ENCODE data around the gene SLC16A11. TPM values are rescaled to one million over a fixed set of nuclear protein-coding genes. Genes with fewer than 3 reads are reported as not detected.

SLC16A11 gene
- total RNA-seq, 1 donor from 2014 or later, result 0.38 TPM

- Histone ChIP-seq H3K4me1 (peaks cover 79% of the 10 kb centered on the region), H3K36me3 (peaks cover 4% of the 10 kb centered on the region), H3K27ac (replicated peaks) (peak overlapping the region; percentile 82), H3K27me3 (ENCODE audit: low read depth) (peaks cover 20% of the 10 kb centered on the region), H3K9me3 (replicated peaks) (no peaks in the 10 kb centered on the region), H3K4me3 (peak overlapping the region; percentile 68)
- intact Hi-C loops (cut with micrococcal nuclease), result no loop called here
- no peak for DNase-seq
- TF ChIP-seq CTCF (IDR thresholded peaks at IDR 0.05; ENCODE audit: borderline replicate concordance), result no peak
Observed at GRCh38 chr17:7026471-7027115, 17.3 kb downstream of the SLC16A11 start.

- Histone ChIP-seq H3K9me3 (replicated peaks) (no peaks in the 10 kb centered on the region), H3K36me3 (peaks cover 4% of the 10 kb centered on the region), H3K4me3 (peak overlapping the region; percentile 68), H3K4me1 (peaks cover 90% of the 10 kb centered on the region), H3K27me3 (ENCODE audit: low read depth) (peaks cover 20% of the 10 kb centered on the region), H3K27ac (replicated peaks) (peak overlapping the region; percentile 82)
- DNase-seq, result no peak
- intact Hi-C loops (cut with micrococcal nuclease), result no loop called here
- TF ChIP-seq CTCF (IDR thresholded peaks at IDR 0.05; ENCODE audit: borderline replicate concordance), result no peak
Observed at GRCh38 chr17:7025245-7025644, 18.6 kb downstream of the SLC16A11 start.

DNA sequence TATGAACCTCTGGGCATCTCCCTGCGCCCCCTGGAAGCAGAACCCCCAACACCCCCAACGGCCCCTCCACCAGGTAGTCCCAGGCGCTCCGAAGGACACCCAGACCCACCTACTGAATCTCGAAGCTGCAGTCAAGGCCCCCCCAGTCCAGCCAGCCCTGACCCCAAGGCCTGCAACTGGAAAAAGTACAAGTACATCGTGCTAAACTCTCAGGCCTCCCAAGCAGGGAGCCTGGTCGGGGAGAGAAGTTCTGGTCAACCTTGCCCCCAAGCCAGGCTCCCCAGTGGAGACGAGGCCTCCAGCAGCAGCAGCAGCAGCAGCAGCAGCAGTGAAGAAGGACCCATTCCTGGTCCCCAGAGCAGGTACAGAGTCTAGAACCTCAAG is 19.5 kb downstream of the SLC16A11 start:
- intact Hi-C loops (cut with micrococcal nuclease), result no loop called here
- DNase-seq, result no peak
- TF ChIP-seq CTCF (IDR thresholded peaks at IDR 0.05; ENCODE audit: borderline replicate concordance), result no peak
- Histone ChIP-seq H3K27me3 (ENCODE audit: low read depth) (peaks cover 20% of the 10 kb centered on the region), H3K9me3 (replicated peaks) (no peaks in the 10 kb centered on the region), H3K4me3 (peak overlapping the region; percentile 68), H3K27ac (replicated peaks) (peak overlapping the region; percentile 82), H3K36me3 (peaks cover 4% of the 10 kb centered on the region), H3K4me1 (peaks cover 91% of the 10 kb centered on the region)

DNA sequence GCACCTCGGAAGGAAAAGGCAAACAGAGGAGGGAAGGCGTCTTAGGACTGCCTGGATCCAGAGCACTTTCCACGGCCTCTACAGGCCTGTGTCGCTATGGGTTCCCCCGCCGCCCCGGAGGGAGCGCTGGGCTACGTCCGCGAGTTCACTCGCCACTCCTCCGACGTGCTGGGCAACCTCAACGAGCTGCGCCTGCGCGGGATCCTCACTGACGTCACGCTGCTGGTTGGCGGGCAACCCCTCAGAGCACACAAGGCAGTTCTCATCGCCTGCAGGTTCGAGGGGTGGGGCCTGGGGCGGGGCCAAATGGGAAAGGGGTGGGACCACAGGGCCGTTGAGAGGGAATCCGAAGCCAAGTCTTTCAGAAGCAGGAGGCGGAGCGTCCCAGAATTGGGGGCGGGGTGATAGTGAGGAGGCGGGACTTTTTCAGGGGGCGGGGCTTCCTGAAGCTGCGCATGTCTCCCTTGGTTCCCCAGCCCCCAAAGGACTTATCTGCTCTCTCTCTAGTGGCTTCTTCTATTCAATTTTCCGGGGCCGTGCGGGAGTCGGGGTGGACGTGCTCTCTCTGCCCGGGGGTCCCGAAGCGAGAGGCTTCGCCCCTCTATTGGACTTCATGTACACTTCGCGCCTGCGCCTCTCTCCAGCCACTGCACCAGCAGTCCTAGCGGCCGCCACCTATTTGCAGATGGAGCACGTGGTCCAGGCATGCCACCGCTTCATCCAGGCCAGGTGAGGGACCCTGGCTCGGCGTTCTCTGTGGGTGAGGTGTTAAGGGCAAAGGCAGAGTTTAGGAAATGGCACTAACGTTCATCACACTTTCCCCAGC is 20.1 kb downstream of the SLC16A11 start:
- Histone ChIP-seq H3K27ac (replicated peaks) (peak overlapping the region; percentile 99), H3K36me3 (peaks cover 4% of the 10 kb centered on the region), H3K27me3 (ENCODE audit: low read depth) (peaks cover 20% of the 10 kb centered on the region), H3K9me3 (replicated peaks) (no peaks in the 10 kb centered on the region), H3K4me3 (peak overlapping the region; percentile 68), H3K4me1 (peaks cover 91% of the 10 kb centered on the region)
- no peak for TF ChIP-seq CTCF (IDR thresholded peaks at IDR 0.05; ENCODE audit: borderline replicate concordance)
- intact Hi-C loops (cut with micrococcal nuclease), result no loop called here
- peak; percentile 91 for DNase-seq

DNA sequence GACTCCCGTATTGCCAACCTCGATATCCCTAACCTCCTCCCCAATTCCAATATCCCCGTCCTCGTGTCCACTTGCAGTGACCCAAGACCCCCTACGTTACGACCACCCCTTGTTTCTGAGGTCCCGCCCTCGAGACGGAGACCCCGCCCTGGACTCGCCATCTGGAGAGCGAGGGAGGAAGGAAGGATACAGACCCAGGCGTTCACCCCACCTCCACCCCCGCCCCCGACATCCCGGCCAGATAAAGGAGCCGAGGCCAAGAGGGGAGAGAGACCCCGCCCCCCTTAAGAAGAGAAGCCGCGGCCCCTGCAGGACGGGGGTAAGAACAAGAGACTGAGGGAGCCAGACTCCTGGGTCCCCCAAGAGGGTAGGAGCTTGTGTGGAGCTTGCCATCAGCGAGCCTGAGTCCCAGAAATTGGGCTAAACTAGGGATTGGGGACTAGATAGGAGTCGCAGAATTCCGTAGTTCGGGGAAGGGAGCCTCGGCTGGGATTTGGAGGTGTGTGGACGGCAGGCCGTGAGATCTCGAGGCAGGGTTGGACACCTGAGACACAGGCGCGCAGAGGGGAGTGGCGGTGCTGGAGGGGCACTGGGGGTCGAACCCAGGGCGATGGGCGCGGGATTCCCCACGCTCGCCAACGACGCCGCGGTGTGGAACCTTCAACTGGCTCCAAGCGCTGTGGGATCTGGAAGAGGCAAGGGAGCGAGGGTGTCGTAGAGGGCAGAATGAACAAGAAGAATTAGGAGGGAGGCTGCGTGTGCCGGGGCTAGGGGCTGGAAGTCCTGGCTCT is 20.9 kb downstream of the SLC16A11 start, which contains the start of gene BCL6B:
Gene BCL6B (plus strand): TSS at position 270 of the 791 bp plus-strand sequence. CDS start 622 bp downstream, outside the sequence.
- Histone ChIP-seq H3K27me3 (ENCODE audit: low read depth) (peaks cover 20% of the 10 kb centered on the region), H3K9me3 (replicated peaks) (no peaks in the 10 kb centered on the region), H3K4me1 (peaks cover 91% of the 10 kb centered on the region), H3K36me3 (peaks cover 4% of the 10 kb centered on the region), H3K4me3 (peak within 1 kb of the TSS; percentile 68), H3K27ac (replicated peaks) (peak within 1 kb of the TSS; percentile 99)
- no peak for DNase-seq
- no peak for TF ChIP-seq CTCF (IDR thresholded peaks at IDR 0.05; ENCODE audit: borderline replicate concordance)
- intact Hi-C loops (cut with micrococcal nuclease), result no loop called here

Data from left ventricle myocardium inferior (tissue), 1 donor.